HUES64 (cell line): ENCODE measurements around the gene TMEM132D.

Experiments used
- H3K27ac ChIP-seq: 2 replicates; pipeline ENCODE4 v1.7.0; 2013; ENCODE audit warnings: low read depth, low read length, inconsistent platforms
- H3K27me3 ChIP-seq: 2 replicates; pipeline ENCODE4 v1.6.1; 2013; ENCODE audit warnings: mild to moderate bottlenecking, low read length; ENCODE audit not compliant: insufficient read depth
- H3K36me3 ChIP-seq: 2 replicates; pipeline ENCODE4 v1.6.1; 2013; ENCODE audit warnings: mild to moderate bottlenecking, low read length; ENCODE audit not compliant: insufficient read depth
- H3K4me1 ChIP-seq: 2 replicates; pipeline ENCODE4 v1.6.1; 2013; ENCODE audit warnings: mild to moderate bottlenecking, low read length, moderate library complexity; ENCODE audit not compliant: insufficient read depth
- H3K4me3 ChIP-seq: 2 replicates; pipeline ENCODE4 v1.5.1; 2013; ENCODE audit warnings: mild to moderate bottlenecking, low read length, moderate library complexity
- H3K9ac ChIP-seq: 2 replicates; pipeline ENCODE4 v1.6.1; 2013; ENCODE audit warnings: mild to moderate bottlenecking, low read depth, low read length
- H3K9me3 ChIP-seq: 2 replicates; pipeline ENCODE4 v1.6.1; 2013; ENCODE audit warnings: low read depth, low read length; ENCODE audit not compliant: insufficient read depth
- WGBS: fragments of 150-250, 120-280 bp; methylation state at CpG from one replicate; pipeline ENCODE4 v1.1.7; 2013; ENCODE audit warnings: missing lambda C conversion rate; 5-methylcytosine and 5-hydroxymethylcytosine counted together

Gene TMEM132D

GRCh38 chr12:129466499-129466898, 437.3 kb downstream of the TMEM132D start:
- H3K4me3 ChIP-seq, result no peak overlapping the region
- no peaks in the 10 kb centered on the region for H3K4me1 ChIP-seq
- no peaks in the 10 kb centered on the region for H3K9me3 ChIP-seq
- 94% methylated on average over 3 of the region's 3 CpGs for WGBS
- H3K9ac ChIP-seq, result no peak overlapping the region
- no peak overlapping the region for H3K27ac ChIP-seq
- H3K27me3 ChIP-seq, result no peaks in the 10 kb centered on the region
- H3K36me3 ChIP-seq, result no peaks in the 10 kb centered on the region

DNA sequence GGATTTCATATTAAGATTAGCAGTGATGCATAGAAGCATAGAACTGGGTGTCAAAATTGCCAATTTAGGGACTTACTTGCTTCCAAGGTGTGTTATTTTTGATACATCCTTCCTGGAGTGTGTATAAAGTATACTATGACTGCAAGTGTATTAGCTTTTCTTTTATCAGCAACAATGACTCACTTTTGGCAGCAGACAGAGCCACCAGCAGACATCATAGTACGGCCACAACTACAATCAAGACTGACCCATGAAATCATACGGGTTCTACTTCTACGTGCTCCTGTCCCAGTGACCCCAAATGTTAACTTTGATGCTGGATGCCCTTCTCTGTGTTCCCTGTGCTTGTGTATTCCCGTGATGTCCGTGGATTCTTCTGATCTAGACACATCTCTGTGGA, 443.9 kb downstream of the TMEM132D start:
- H3K36me3 ChIP-seq, result no peaks in the 10 kb centered on the region
- WGBS, result 96% methylated on average over 5 of the region's 5 CpGs
- no peak overlapping the region for H3K4me3 ChIP-seq
- H3K4me1 ChIP-seq, result no peaks in the 10 kb centered on the region
- H3K9me3 ChIP-seq, result no peaks in the 10 kb centered on the region
- no peak overlapping the region for H3K27ac ChIP-seq
- H3K9ac ChIP-seq, result no peak overlapping the region
- H3K27me3 ChIP-seq, result no peaks in the 10 kb centered on the region

GRCh38 chr12:129446696-129447095, 457.1 kb downstream of the TMEM132D start:
- no peaks in the 10 kb centered on the region for H3K36me3 ChIP-seq
- H3K4me1 ChIP-seq, result 0 out of 2 replicates have a peak, but pooled peaks cover 3% of the 10 kb centered on the region
- H3K27ac ChIP-seq, result no peak overlapping the region
- H3K4me3 ChIP-seq, result no peak overlapping the region
- H3K9me3 ChIP-seq, result no peaks in the 10 kb centered on the region
- WGBS, result 96% methylated on average over 6 of the region's 6 CpGs
- H3K9ac ChIP-seq, result no peak overlapping the region
- H3K27me3 ChIP-seq, result no peaks in the 10 kb centered on the region

GRCh38 chr12:129440278-129440677, 463.5 kb downstream of the TMEM132D start:
- Histone ChIP-seq H3K4me3 (no peak overlapping the region), H3K9me3 (no peaks in the 10 kb centered on the region), H3K27me3 (no peaks in the 10 kb centered on the region), H3K27ac (no peak overlapping the region), H3K36me3 (no peaks in the 10 kb centered on the region), H3K9ac (no peak overlapping the region), H3K4me1 (no peaks in the 10 kb centered on the region)
- WGBS, result 98% methylated on average over 3 of the region's 4 CpGs

DNA sequence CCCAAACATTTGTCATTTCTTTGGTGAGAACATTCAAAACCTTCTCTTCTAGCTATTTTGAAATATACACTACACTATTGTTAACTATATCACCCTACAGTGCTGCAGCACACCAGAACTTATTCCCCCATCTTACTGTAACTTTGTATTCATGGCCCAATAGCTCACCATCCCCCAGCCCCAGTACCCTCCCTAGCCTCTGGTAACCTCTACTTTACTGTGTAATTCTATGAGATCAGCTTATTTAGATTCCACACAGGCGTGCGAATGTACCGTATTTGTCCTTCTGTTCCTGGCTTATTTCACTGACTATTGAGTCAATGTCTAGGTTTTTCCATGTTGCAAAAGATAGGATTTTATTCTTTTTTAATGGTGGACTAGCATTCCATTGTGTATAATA, 469.0 kb downstream of the TMEM132D start:
- no peaks in the 10 kb centered on the region for H3K27me3 ChIP-seq
- H3K4me1 ChIP-seq, result no peaks in the 10 kb centered on the region
- H3K4me3 ChIP-seq, result no peak overlapping the region
- H3K36me3 ChIP-seq, result no peaks in the 10 kb centered on the region
- no peak overlapping the region for H3K9ac ChIP-seq
- 93% methylated on average over 3 of the region's 3 CpGs for WGBS
- H3K9me3 ChIP-seq, result no peaks in the 10 kb centered on the region
- H3K27ac ChIP-seq, result no peak overlapping the region

GRCh38 chr12:129428240-129428936, 475.4 kb downstream of the TMEM132D start:
- H3K4me3 ChIP-seq, result no peak overlapping the region
- WGBS, result 98% methylated on average over 4 of the region's 5 CpGs
- no peak overlapping the region for H3K27ac ChIP-seq
- H3K36me3 ChIP-seq, result no peaks in the 10 kb centered on the region
- no peak overlapping the region for H3K9ac ChIP-seq
- no peaks in the 10 kb centered on the region for H3K4me1 ChIP-seq
- H3K27me3 ChIP-seq, result no peaks in the 10 kb centered on the region
- H3K9me3 ChIP-seq, result no peaks in the 10 kb centered on the region

GRCh38 chr12:129423041-129423580, 480.7 kb downstream of the TMEM132D start:
- Histone ChIP-seq H3K4me3 (no peak overlapping the region), H3K4me1 (peaks cover 3% of the 10 kb centered on the region; the same call in 1 of the 2 replicates), H3K27me3 (no peaks in the 10 kb centered on the region), H3K27ac (no peak overlapping the region), H3K9ac (no peak overlapping the region), H3K36me3 (no peaks in the 10 kb centered on the region), H3K9me3 (no peaks in the 10 kb centered on the region)
- 94% methylated on average over 4 of the region's 4 CpGs for WGBS

- WGBS, result 83% methylated on average over 2 of the region's 2 CpGs
- no peaks in the 10 kb centered on the region for H3K27me3 ChIP-seq
Measured at GRCh38 chr12:129413295-129413694, 490.5 kb downstream of the TMEM132D start.

DNA sequence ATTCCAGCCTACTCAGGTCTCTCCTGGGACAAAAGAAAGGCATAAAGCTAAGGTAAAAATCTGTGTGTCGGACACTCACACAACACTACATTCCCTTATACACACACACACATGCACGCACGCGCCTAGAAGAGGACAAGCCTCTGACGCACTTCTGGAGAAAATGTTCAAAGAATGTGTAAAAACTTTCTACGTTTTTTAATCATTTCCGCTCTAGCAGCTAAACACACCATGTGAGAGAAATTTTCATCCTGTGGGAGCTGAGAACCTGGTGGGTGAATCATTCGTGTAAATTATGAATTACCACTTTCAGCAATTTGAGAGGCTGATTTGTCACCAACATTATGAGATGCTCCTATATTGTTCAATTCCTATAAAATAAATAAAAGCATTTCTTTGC, 494.5 kb downstream of the TMEM132D start:
- no peaks in the 10 kb centered on the region for H3K27me3 ChIP-seq
- 86% methylated on average over 7 of the region's 8 CpGs for WGBS
- H3K27ac ChIP-seq, result no peak overlapping the region
- H3K9ac ChIP-seq, result no peak overlapping the region
- no peaks in the 10 kb centered on the region for H3K9me3 ChIP-seq
- no peaks in the 10 kb centered on the region for H3K36me3 ChIP-seq
- peaks cover 7% of the 10 kb centered on the region; the same call in 1 of the 2 replicates for H3K4me1 ChIP-seq
- no peak overlapping the region for H3K4me3 ChIP-seq

More at GRCh38 chr12:129413295-129413694, 490.5 kb downstream of the TMEM132D start:
- Histone ChIP-seq H3K9ac (no peak overlapping the region), H3K9me3 (no peaks in the 10 kb centered on the region), H3K4me3 (no peak overlapping the region), H3K36me3 (no peaks in the 10 kb centered on the region), H3K27ac (no peak overlapping the region), H3K4me1 (no peaks in the 10 kb centered on the region)

- Histone ChIP-seq H3K9ac (no peak overlapping the region), H3K36me3 (no peaks in the 10 kb centered on the region), H3K4me3 (no peak overlapping the region), H3K27ac (no peak overlapping the region), H3K9me3 (no peaks in the 10 kb centered on the region), H3K4me1 (peaks cover 7% of the 10 kb centered on the region; the same call in 1 of the 2 replicates), H3K27me3 (no peaks in the 10 kb centered on the region)
- 55% methylated on average over 4 of the region's 4 CpGs for WGBS
Measured at GRCh38 chr12:129404556-129404955, 499.3 kb downstream of the TMEM132D start.

DNA sequence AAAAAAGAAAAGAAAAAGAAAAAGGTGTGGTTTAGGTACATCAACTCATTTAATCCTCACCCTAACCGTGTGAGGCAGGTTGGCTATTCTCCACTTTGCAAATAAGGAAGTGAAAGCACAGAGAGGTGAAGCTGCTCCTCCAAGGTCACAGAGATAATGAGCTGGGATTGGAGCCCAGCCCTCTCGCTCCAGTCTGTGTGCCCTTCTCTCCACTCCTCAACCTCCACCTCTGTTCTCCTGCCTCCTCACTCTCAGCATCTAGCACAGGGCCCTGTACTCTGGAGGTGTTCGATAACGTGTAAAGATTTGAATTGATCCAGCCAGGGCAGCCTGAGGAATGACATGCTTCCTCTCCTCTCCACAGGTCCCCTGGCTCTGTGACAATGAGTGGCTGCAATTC, 502.3 kb downstream of the TMEM132D start:
- H3K27ac ChIP-seq, result no peak overlapping the region
- H3K9me3 ChIP-seq, result 0 out of 2 replicates have a peak, but pooled peaks cover 3% of the 10 kb centered on the region
- H3K4me1 ChIP-seq, result peaks cover 7% of the 10 kb centered on the region; the same call in 1 of the 2 replicates
- 89% methylated on average over 4 of the region's 4 CpGs for WGBS
- H3K36me3 ChIP-seq, result no peaks in the 10 kb centered on the region
- H3K9ac ChIP-seq, result no peak overlapping the region
- no peak overlapping the region for H3K4me3 ChIP-seq
- H3K27me3 ChIP-seq, result no peaks in the 10 kb centered on the region
